Subcutaneous adipose tissue (tissue), 4 donors: ENCODE measurements around the gene SYT7. TPM values are rescaled to one million over a fixed set of nuclear protein-coding genes. Genes with fewer than 3 reads are reported as not detected.

ENCODE experiments used
- small RNA-seq: library from RNA; depleted of rRNA; stranded (forward); fragments of <200 nt; gene quantifications from one replicate; pipeline ENCODE3, GENCODE V24; 2016
- total RNA-seq, 4 donors: library from RNA; depleted of rRNA; stranded (reverse); fragments of >200 nt; gene quantifications; one replicate each; pipeline ENCODE4 v1.1.0, GENCODE V29; 2016
- TF ChIP-seq, protein P1 (sequence below): fragments of 450-650 bp; IDR thresholded peaks from one replicate; pipeline ENCODE4 v1.5.1; 2016; ENCODE audit warnings: low read depth, mild to moderate bottlenecking, control low read depth, antibody characterized with exemption, moderate library complexity

Gene SYT7
- total RNA-seq, 4 donors from 2014 or later = 0.66 to 4.0 (median 1.4) TPM

DNA sequence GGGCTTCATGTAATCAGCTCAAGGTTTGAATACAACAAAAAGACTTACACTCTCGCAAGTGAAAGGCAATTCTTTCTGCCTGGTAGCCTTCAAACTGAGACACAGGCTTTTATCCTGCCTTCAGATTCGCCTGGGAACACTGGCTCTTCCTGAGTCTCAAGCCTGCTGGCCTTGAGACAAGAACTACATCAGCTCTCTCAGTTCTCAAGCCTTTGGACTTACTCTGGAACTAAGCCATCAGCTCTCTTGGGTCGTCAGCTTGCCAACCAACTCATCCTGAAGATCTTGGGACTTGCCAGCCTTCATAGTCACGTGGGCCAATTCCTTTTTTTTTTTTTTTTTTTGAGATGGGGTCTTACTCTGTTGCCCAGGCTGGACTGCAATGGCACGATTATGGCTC, 108.0 kb downstream of the SYT7 start:
- TF ChIP-seq, protein P1, sequence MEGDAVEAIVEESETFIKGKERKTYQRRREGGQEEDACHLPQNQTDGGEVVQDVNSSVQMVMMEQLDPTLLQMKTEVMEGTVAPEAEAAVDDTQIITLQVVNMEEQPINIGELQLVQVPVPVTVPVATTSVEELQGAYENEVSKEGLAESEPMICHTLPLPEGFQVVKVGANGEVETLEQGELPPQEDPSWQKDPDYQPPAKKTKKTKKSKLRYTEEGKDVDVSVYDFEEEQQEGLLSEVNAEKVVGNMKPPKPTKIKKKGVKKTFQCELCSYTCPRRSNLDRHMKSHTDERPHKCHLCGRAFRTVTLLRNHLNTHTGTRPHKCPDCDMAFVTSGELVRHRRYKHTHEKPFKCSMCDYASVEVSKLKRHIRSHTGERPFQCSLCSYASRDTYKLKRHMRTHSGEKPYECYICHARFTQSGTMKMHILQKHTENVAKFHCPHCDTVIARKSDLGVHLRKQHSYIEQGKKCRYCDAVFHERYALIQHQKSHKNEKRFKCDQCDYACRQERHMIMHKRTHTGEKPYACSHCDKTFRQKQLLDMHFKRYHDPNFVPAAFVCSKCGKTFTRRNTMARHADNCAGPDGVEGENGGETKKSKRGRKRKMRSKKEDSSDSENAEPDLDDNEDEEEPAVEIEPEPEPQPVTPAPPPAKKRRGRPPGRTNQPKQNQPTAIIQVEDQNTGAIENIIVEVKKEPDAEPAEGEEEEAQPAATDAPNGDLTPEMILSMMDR = no peak

DNA sequence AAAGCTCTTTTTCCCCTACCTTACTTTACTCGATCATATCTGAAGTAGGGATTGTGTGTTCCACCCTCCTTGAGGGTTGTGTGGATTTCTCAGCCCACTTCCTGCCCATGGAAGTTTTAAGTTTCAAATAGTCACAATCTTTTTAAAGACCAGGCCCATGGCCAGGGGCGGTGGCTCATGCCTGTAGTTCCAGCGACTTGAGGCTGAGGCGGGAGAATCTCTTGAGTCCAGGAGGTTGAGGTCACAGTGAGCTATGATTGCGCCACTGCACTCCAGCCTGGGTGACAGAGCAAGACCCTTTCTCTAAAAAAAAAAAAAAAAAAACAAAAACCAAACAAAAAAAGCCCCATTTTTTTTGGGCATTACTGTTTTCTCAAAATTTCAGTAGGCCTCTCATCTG, 108.6 kb downstream of the SYT7 start:
- TF ChIP-seq, protein P1 = no peak

DNA sequence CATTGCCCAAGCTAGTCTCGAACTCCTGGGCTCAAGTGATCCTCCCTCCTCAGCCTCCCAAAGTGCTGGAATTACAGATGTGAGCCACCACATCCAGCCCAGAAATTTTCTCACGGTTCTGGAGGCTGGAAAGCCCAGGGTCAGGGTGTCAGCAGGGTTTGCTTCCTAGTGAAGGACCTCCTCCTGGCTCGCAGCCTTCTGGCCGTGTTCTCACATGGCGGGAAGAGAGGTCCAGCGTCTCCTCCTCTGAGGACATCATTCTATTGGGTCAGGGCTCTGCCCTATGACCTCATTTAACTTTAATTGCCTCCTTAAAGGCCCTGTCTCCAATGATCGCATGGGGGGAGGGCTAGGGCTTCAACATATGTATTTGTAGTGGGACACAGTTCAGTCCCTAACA, 112.9 kb downstream of the SYT7 start:
- TF ChIP-seq, protein P1 = no peak

Small RNA genes lying within 50 kb of the gene (small RNA-seq; reads per million reads assigned to genes)
- not detected for gene MIR4488

Other genes with a start within 250 kb of the SYT7 start
- 100 to 1,000 TPM; 105 to 144 (median 127) TPM for gene DDB1, start 248.0 kb downstream of the SYT7 start, total RNA-seq
- gene TKFC, start 247.8 kb downstream of the SYT7 start, total RNA-seq = 10 to 100 TPM in 3 of 4 donors, 1 to 10 TPM in 1; 9.3 to 24.1 (median 15.5) TPM
- 10 to 100 TPM; 22.0 to 43.0 (median 34.2) TPM for gene CYB561A3, start 219.2 kb downstream of the SYT7 start, total RNA-seq
- gene TMEM138, start 218.7 kb downstream of the SYT7 start, total RNA-seq = 10 to 100 TPM; 18.5 to 55.8 (median 22.3) TPM
- 10 to 100 TPM in 3 of 4 donors, 1 to 10 TPM in 1; 6.8 to 14.4 (median 13.4) TPM for gene TMEM216, start 188.5 kb downstream of the SYT7 start, total RNA-seq
- 10 to 100 TPM; 33.0 to 49.5 (median 40.5) TPM for gene CPSF7, start 151.1 kb downstream of the SYT7 start, total RNA-seq
- 10 to 100 TPM; 30.0 to 46.2 (median 33.9) TPM for gene SDHAF2, start 151.0 kb downstream of the SYT7 start, total RNA-seq
- gene LRRC10B, start 72.3 kb downstream of the SYT7 start, total RNA-seq = 1 to 10 TPM in 2 of 4 donors, under 1 TPM in 1, not detected in 1; 0.22 to 1.7 (median 1.6) TPM
- 1 to 10 TPM; 1.1 to 3.2 (median 1.8) TPM for gene DAGLA, start 99.3 kb upstream of the SYT7 start, total RNA-seq
- under 1 TPM in 2 of 4 donors, not detected in 2; 0.17 to 0.33 TPM for gene MYRF, start 171.6 kb upstream of the SYT7 start, total RNA-seq
- 10 to 100 TPM; 13.6 to 73.4 (median 44.3) TPM for gene TMEM258, start 211.5 kb upstream of the SYT7 start, total RNA-seq
- 1 to 10 TPM; 4.9 to 7.7 (median 6.3) TPM for gene FEN1, start 211.8 kb upstream of the SYT7 start, total RNA-seq
- 100 to 1,000 TPM in 1 of 4 donors, 10 to 100 TPM in 3; 15.8 to 115 (median 29.4) TPM for gene FADS1, start 235.9 kb upstream of the SYT7 start, total RNA-seq
- gene FADS2, start 247.2 kb upstream of the SYT7 start, total RNA-seq = 10 to 100 TPM in 3 of 4 donors, 1 to 10 TPM in 1; 5.4 to 24.8 (median 14.7) TPM